ENCODE measurements around the gene LRRC30. TPM values are rescaled to one million over a fixed set of nuclear protein-coding genes. Genes with fewer than 3 reads are reported as not detected.
"Not testable (repeated sequence)": the region's sequence is repeated elsewhere in the genome, so short reads cannot be mapped to it uniquely, and the experiment has no call there.

LRRC30 gene
- total RNA-seq (2014; rRNA removed; shearing (Covaris generic); ENCODE audit: low replicate concordance) = not detected in 2 replicates

DNA sequence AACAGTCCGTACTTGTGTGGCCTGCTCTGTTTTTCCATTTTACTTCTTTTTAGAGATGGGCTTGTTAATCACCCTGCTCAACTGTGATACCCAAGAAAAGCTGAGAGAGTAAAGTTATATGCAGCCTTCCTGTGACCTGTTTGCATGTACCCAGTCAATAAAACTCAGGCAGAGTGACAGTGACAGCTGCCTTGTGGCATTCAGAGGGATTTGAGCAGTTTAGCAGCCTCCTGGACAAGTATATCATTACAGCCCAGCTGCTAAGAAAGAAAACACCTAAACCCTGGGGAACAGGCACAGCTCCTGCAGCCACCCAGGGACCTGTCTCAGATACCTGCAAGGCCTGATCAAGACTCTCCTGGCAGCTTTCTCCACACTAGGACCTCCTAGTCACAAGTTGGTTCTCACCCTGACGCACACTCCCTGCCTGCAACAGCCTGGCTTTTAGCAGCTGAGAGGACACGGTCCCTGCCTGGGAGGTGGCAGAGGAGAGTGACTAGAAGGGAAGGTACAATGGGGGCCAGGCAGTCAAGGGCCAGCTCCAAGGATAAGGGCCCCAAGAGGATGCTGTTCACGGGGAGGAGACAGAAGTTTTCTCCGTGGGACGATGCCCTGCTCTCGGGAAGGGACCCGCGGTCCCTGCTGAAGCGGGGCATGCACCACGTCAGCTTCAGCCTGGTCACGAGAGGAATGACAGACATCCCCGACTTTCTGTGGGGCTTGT, at the start of gene LRRC30:
LRRC30 (plus strand) TSS at position 464 of the 724 bp plus-strand sequence; CDS start at position 514, 50 bp downstream.
- no peak for DNase-seq
- Histone ChIP-seq H3K9me3 (no peaks in the 10 kb centered on the region), H3K27me3 (no peaks in the 10 kb centered on the region), H3K36me3 (no peaks in the 10 kb centered on the region), H3K4me3 (no peak within 1 kb of the TSS)

DNA sequence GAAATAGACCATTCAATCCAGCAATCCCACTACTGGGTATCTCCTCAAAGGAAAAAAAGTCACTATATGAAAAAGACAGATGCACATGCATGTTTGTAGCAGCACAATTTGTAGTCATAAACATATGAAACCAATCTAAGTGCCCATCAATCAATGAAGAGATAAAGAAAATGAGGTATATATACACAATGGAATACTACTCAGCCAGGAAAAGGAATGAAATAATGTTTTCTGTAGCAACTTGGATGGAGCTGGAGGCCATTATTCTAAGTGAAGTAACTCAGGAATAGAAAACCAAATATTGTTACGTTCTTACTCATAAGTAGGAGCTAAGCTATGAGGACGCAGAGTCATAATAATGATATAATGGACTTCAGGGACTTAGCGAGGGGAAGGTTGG, 45.2 kb upstream of the LRRC30 start:
- no peak for DNase-seq
- Histone ChIP-seq H3K4me3 (no peak overlapping the region), H3K27me3 (no peaks in the 10 kb centered on the region), H3K9me3 (no peaks in the 10 kb centered on the region), H3K36me3 (no peaks in the 10 kb centered on the region)

- no peaks in the 10 kb centered on the region for H3K36me3 ChIP-seq
Observed at GRCh38 chr18:7190547-7191156, 40.2 kb upstream of the LRRC30 start.

GRCh38 chr18:7191736-7192135, 39.2 kb upstream of the LRRC30 start:
- H3K36me3 ChIP-seq = no peaks in the 10 kb centered on the region

More at GRCh38 chr18:7190547-7191156, 40.2 kb upstream of the LRRC30 start:
- no peak overlapping the region for H3K4me3 ChIP-seq
- DNase-seq = no peak
- H3K9me3 ChIP-seq = no peaks in the 10 kb centered on the region
- H3K27me3 ChIP-seq = no peaks in the 10 kb centered on the region

DNA sequence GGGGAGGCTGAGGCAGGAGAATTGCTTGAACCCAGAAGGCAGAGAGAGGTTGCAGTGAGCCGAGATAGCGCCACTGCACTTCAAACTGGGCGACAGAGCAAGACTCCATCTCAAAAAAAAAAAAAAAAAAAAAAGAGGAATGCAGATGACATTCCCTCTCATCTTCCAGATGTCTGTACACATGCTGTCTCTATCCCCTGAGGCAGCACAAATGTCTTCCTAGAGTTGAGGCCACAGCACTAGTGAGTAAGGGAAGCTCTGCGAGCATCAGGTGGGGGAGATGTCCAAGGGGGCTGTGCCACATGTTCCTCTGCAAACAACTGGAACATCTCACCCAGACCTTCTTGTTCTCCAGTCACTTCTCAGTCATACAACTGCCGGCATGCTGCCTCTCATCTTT, 35.6 kb upstream of the LRRC30 start:
- Histone ChIP-seq H3K4me3 (no peak overlapping the region), H3K36me3 (no peaks in the 10 kb centered on the region), H3K9me3 (no peaks in the 10 kb centered on the region), H3K27me3 (no peaks in the 10 kb centered on the region)
- DNase-seq = no peak

More at GRCh38 chr18:7191736-7192135, 39.2 kb upstream of the LRRC30 start:
- Histone ChIP-seq H3K9me3 (no peaks in the 10 kb centered on the region), H3K27me3 (no peaks in the 10 kb centered on the region), H3K4me3 (no peak overlapping the region)
- no peak for DNase-seq

DNA sequence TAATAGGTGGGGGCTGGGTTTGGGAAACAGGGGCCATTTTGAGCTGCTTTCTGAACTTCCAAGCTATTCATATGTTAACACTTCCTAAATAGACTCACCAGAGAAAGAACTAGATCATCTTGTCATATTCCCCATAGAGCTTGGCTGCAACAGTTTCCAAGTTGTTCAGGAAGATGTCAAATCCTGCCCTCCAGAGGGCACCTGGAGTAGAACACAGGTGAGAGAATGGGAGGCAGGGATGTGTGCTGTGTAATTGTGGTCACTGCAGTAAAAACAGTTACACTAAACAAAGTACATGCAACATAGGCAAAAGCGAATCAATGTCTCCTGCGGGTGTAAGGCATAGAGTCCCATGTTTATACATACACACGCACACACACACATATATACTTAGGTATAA, 34.5 kb upstream of the LRRC30 start:
- no peaks in the 10 kb centered on the region for H3K36me3 ChIP-seq
- H3K27me3 ChIP-seq = no peaks in the 10 kb centered on the region
- no peaks in the 10 kb centered on the region for H3K9me3 ChIP-seq
- DNase-seq = no peak
- H3K4me3 ChIP-seq = no peak overlapping the region

- Histone ChIP-seq H3K36me3 (no peaks in the 10 kb centered on the region), H3K9me3 (no peaks in the 10 kb centered on the region), H3K4me3 (no peak overlapping the region)
Observed at GRCh38 chr18:7197854-7198253, 33.0 kb upstream of the LRRC30 start.

GRCh38 chr18:7198326-7198725, 32.6 kb upstream of the LRRC30 start:
- H3K4me3 ChIP-seq = no peak overlapping the region

More at GRCh38 chr18:7197854-7198253, 33.0 kb upstream of the LRRC30 start:
- no peak for DNase-seq
- H3K27me3 ChIP-seq = no peaks in the 10 kb centered on the region

DNA sequence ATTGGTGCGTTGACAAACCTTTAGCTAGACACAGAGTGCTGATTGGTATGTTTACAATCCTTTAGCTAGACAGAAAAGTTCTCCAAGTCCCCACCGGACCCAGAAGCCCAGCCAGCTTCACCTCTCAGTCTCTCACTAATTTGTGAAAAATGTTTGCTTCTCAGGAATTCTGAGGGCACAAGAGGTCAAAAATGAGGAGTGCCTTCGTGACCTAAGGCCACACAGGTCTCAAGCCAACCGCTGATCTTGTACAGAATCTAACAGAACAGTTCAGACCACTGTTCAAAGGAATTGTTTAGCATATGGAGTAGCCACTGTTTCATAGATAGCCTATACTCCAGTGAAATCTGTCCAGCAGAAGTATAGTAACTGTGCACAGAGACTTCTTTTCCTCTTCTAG, 29.8 kb upstream of the LRRC30 start:
- no peaks in the 10 kb centered on the region for H3K36me3 ChIP-seq
- DNase-seq = no peak
- H3K27me3 ChIP-seq = no peaks in the 10 kb centered on the region
- H3K4me3 ChIP-seq = no peak overlapping the region
- H3K9me3 ChIP-seq = no peaks in the 10 kb centered on the region

More at GRCh38 chr18:7198326-7198725, 32.6 kb upstream of the LRRC30 start:
- no peak for DNase-seq
- Histone ChIP-seq H3K9me3 (no peaks in the 10 kb centered on the region), H3K36me3 (no peaks in the 10 kb centered on the region), H3K27me3 (no peaks in the 10 kb centered on the region)

DNA sequence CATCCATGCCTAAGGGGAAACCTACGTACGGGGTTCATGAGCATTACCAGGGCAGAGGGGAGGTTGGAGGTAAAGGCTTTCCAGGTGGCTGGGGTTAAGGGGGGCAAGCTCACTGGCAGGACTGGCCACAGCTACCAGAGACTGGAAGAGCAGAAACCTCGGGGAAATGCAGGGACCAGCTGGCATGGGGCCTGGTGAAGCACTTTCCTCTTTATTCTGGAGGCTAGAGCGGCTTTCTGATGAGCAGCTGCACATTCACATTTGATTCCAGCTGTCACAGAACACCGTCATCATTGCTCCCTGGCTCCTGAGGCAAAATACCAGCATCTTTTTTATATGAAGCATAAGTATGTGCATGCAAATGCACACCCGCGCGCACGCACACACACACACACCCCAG, 28.7 kb upstream of the LRRC30 start:
- no peak for DNase-seq
- no peak overlapping the region for H3K4me3 ChIP-seq
- H3K9me3 ChIP-seq = no peaks in the 10 kb centered on the region
- no peaks in the 10 kb centered on the region for H3K36me3 ChIP-seq
- no peaks in the 10 kb centered on the region for H3K27me3 ChIP-seq

DNA sequence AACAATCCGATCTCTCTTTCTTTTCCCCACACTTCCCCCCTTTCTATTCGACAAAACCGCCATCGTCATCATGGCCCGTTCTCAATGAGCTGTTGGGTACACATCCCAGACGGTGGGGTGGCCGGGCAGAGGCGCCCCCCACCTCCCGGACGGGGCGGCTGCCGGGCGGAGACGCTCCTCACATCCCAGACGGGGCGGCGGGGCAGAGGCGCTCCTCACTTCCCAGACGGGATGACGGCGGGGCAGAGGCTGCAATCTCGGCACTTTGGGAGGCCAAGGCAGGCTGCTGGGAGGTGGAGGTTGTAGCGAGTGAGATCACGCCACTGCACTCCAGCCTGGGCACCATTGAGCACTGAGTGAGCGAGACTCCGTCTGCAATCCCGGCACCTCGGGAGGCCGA, 27.3 kb upstream of the LRRC30 start:
- H3K36me3 ChIP-seq, DNase-seq, H3K9me3 ChIP-seq, H3K27me3 ChIP-seq: not testable (repeated sequence)
- H3K4me3 ChIP-seq = peak overlapping the region; percentile 16; the same call in 1 of the 2 replicates

DNA sequence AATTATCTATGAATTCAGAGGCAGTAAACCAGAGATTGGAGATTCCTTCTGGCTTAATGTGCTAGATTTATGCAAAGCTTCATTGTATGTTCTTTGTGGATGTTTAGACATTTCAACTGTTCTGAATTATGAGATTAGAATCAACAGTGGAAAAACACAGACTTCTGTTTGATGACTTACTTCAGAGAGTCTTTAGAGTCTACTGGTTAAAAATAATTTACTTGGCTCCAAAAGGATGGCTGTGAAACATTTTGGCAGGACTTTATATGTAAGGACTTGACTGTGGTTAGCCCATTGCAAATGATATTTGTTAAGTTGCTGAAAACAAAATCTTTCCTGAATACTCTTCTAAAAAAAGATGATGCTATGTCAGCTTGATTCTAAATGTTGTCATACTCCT, 25.5 kb upstream of the LRRC30 start:
- Histone ChIP-seq H3K4me3 (no peak overlapping the region), H3K36me3 (no peaks in the 10 kb centered on the region), H3K9me3 (no peaks in the 10 kb centered on the region), H3K27me3 (no peaks in the 10 kb centered on the region)
- no peak for DNase-seq

DNA sequence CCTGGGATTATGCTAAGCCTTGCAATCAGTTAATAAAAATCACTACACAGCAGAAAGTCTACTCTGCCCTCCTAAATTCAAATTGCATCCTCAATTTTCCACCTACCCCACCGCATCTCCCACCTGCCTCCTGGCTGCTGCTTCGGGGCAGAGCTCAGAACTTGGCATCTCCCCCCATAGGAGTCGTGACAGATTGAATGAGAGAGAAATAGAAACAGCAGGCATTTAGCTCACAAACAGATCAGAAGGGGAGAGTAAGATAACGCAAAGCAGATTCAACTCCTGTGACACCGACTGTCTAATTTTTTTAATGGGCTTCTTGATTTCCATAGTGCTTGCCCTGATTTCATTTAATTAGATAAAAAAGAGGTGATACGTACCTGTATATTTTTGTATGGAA, 24.7 kb upstream of the LRRC30 start:
- no peak for DNase-seq
- Histone ChIP-seq H3K9me3 (no peaks in the 10 kb centered on the region), H3K27me3 (no peaks in the 10 kb centered on the region), H3K4me3 (no peak overlapping the region), H3K36me3 (no peaks in the 10 kb centered on the region)

GRCh38 chr18:7207366-7207915, 23.4 kb upstream of the LRRC30 start:
- Histone ChIP-seq H3K4me3 (no peak overlapping the region), H3K27me3 (no peaks in the 10 kb centered on the region), H3K9me3 (no peaks in the 10 kb centered on the region), H3K36me3 (no peaks in the 10 kb centered on the region)
- DNase-seq = no peak

GRCh38 chr18:7221424-7222155, 9.3 kb upstream of the LRRC30 start:
- peak; percentile 21 for DNase-seq
- no peaks in the 10 kb centered on the region for H3K9me3 ChIP-seq
- H3K36me3 ChIP-seq = no peaks in the 10 kb centered on the region
- no peaks in the 10 kb centered on the region for H3K27me3 ChIP-seq
- no peak overlapping the region for H3K4me3 ChIP-seq

GRCh38 chr18:7224198-7224597, 6.7 kb upstream of the LRRC30 start:
- Histone ChIP-seq H3K36me3 (no peaks in the 10 kb centered on the region), H3K27me3 (no peaks in the 10 kb centered on the region), H3K4me3 (no peak overlapping the region), H3K9me3 (no peaks in the 10 kb centered on the region)
- DNase-seq = no peak

DNA sequence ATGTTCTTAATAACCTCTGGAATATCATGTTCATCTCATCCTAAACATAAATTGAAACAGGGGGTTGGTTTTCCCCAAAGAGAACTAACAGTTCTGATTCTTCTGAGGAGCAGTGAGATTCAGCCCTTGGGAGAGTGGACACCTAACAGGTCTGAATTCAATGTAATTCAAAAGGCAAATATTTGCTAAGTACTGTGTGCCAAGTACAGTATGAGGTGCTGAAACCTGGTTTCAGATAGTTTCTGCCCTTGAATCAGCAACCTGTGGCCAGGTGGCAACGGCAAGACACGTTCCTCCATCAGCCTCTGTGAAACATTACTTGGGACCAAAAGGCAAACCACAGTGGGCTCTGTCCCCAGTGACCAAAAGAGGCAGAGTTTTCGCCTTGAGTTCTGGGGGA, 1.3 kb downstream of the LRRC30 start:
- H3K9me3 ChIP-seq = no peaks in the 10 kb centered on the region
- no peaks in the 10 kb centered on the region for H3K27me3 ChIP-seq
- no peak for DNase-seq

More for the DNA sequence above, 1.3 kb downstream of the LRRC30 start:
- H3K4me3 ChIP-seq = no peak overlapping the region
- no peaks in the 10 kb centered on the region for H3K36me3 ChIP-seq

Data from MG63 (cell line).